RWPE2 (cell line): ENCODE data around the gene NHS.

Experiments
- ATAC-seq: fragments of 200-7000 bp; cut with Tn5 transposase; 3 replicates; pipeline ENCODE4 v1.9.1; 2021; ENCODE audit warnings: low read depth
- DNase-seq: peaks from one replicate; pipeline ENCODE4 v3.0.0-alpha.2; 2020; ENCODE audit warnings: low spot score
- H3K27ac ChIP-seq: fragments of 450-650 bp; 2 replicates; pipeline ENCODE4 v1.5.1; 2017; ENCODE audit warnings: mild to moderate bottlenecking; ENCODE audit not compliant: poor library complexity, severe bottlenecking
- H3K27me3 ChIP-seq: fragments of 250-450 bp; sonication (Bioruptor Pico); 2 replicates; pipeline ENCODE4 v1.5.1; 2021; ENCODE audit warnings: mild to moderate bottlenecking, moderate library complexity; ENCODE audit not compliant: insufficient read depth, poor library complexity, severe bottlenecking
- H3K36me3 ChIP-seq: fragments of 250-450 bp; sonication (Bioruptor Pico); 2 replicates; pipeline ENCODE4 v1.5.1; 2020; ENCODE audit warnings: low read depth, mild to moderate bottlenecking, moderate library complexity
- H3K4me1 ChIP-seq: fragments of 250-450 bp; sonication (Bioruptor Pico); 2 replicates; pipeline ENCODE4 v1.5.1; 2021; ENCODE audit warnings: mild to moderate bottlenecking, moderate library complexity; ENCODE audit not compliant: insufficient read depth, poor library complexity, severe bottlenecking
- H3K4me3 ChIP-seq: fragments of 250-450 bp; sonication (Bioruptor Pico); 2 replicates; pipeline ENCODE4 v1.5.1; 2021; ENCODE audit warnings: mild to moderate bottlenecking, moderate library complexity; ENCODE audit not compliant: severe bottlenecking
- H3K9me3 ChIP-seq: fragments of 250-450 bp; sonication (Bioruptor Pico); 2 replicates; pipeline ENCODE4 v1.5.1; 2021; ENCODE audit warnings: mild to moderate bottlenecking, moderate library complexity; ENCODE audit not compliant: severe bottlenecking
- CTCF ChIP-seq: fragments of 450-650 bp; IDR thresholded peaks from one replicate; pipeline ENCODE4 v1.5.1; 2017; ENCODE audit warnings: mild to moderate bottlenecking, moderate library complexity; ENCODE audit not compliant: poor library complexity, severe bottlenecking

The NHS gene

GRCh38 chrX:17521871-17522693, 147.1 kb downstream of the NHS start:
- ATAC-seq, result no peak
- Histone ChIP-seq H3K4me1 (no peaks in the 10 kb centered on the region), H3K36me3 (no peaks in the 10 kb centered on the region), H3K4me3 (no peak overlapping the region), H3K27me3 (no peaks in the 10 kb centered on the region), H3K27ac (no peak overlapping the region), H3K9me3 (no peaks in the 10 kb centered on the region)
- DNase-seq, result no peak
- no peak for TF ChIP-seq CTCF

- TF ChIP-seq CTCF, result no peak
- H3K27ac ChIP-seq, result no peak overlapping the region
- no peaks in the 10 kb centered on the region for H3K36me3 ChIP-seq
- no peak overlapping the region for H3K4me3 ChIP-seq
- no peaks in the 10 kb centered on the region for H3K27me3 ChIP-seq
- no peak for ATAC-seq
- no peaks in the 10 kb centered on the region for H3K4me1 ChIP-seq
- no peaks in the 10 kb centered on the region for H3K9me3 ChIP-seq
- DNase-seq, result no peak
These were observed 150.3 kb downstream of the NHS start for GRCh38 chrX:17525266-17525665.

GRCh38 chrX:17525762-17526555, 151.0 kb downstream of the NHS start:
- Histone ChIP-seq H3K27ac (no peak overlapping the region), H3K9me3 (no peaks in the 10 kb centered on the region), H3K36me3 (no peaks in the 10 kb centered on the region), H3K4me3 (no peak overlapping the region), H3K4me1 (no peaks in the 10 kb centered on the region), H3K27me3 (no peaks in the 10 kb centered on the region)
- ATAC-seq, result no peak
- no peak for DNase-seq
- no peak for TF ChIP-seq CTCF

GRCh38 chrX:17527135-17527701, 152.2 kb downstream of the NHS start:
- Histone ChIP-seq H3K27ac (no peak overlapping the region), H3K4me3 (no peak overlapping the region), H3K27me3 (no peaks in the 10 kb centered on the region), H3K4me1 (no peaks in the 10 kb centered on the region), H3K36me3 (no peaks in the 10 kb centered on the region), H3K9me3 (no peaks in the 10 kb centered on the region)
- no peak for DNase-seq
- no peak for ATAC-seq
- no peak for TF ChIP-seq CTCF
